AG10803 (cell line): ENCODE data around the gene EIF3C.
"Not testable (repeated sequence)": the region's sequence is repeated elsewhere in the genome, so short reads cannot be mapped to it uniquely, and the experiment has no call there.

Experiments
- DNase-seq: peaks from one replicate; pipeline ENCODE4 v3.0.0; 2010; ENCODE audit warnings: low read depth
- H3K4me3 ChIP-seq: 2 replicates; pipeline ENCODE4 v1.5.1; 2011; ENCODE audit warnings: mild to moderate bottlenecking, low read length, control low read depth

The EIF3C gene

GRCh38 chr16:28741295-28741694 lies 30.0 kb downstream of the EIF3C start:
- not testable (repeated sequence) for DNase-seq, H3K4me3 ChIP-seq

GRCh38 chr16:28746618-28747350 lies 35.5 kb downstream of the EIF3C start:
- H3K4me3 ChIP-seq, DNase-seq: not testable (repeated sequence)

- not testable (repeated sequence) for H3K4me3 ChIP-seq, DNase-seq
Observed at GRCh38 chr16:28749997-28750465, 38.8 kb downstream of the EIF3C start.

GRCh38 chr16:28750469-28751067 lies 39.3 kb downstream of the EIF3C start:
- H3K4me3 ChIP-seq, DNase-seq: not testable (repeated sequence)

- DNase-seq, H3K4me3 ChIP-seq: not testable (repeated sequence)
Observed at GRCh38 chr16:28751487-28751886, 40.2 kb downstream of the EIF3C start, which contains the start of gene NPIPB9. NPIPB9 (plus strand) TSS chr16:28751787.

GRCh38 chr16:28781697-28782096 lies 70.4 kb downstream of the EIF3C start:
- H3K4me3 ChIP-seq, DNase-seq: not testable (repeated sequence)

GRCh38 chr16:28782357-28782756 lies 71.1 kb downstream of the EIF3C start:
- not testable (repeated sequence) for H3K4me3 ChIP-seq

More at GRCh38 chr16:28782357-28782756, 71.1 kb downstream of the EIF3C start:
- not testable (repeated sequence) for DNase-seq
